Activated CD8-positive, alpha-beta T cell treated with anti-CD3 and anti-CD28 coated beads for 36 hours (primary cell): ENCODE measurements around the gene TEX48. TPM values are rescaled to one million over a fixed set of nuclear protein-coding genes. Genes with fewer than 3 reads are reported as not detected.

Source experiments
- ATAC-seq: fragments of 200-7000 bp; cut with Tn5 transposase; one replicate; pipeline ENCODE4 v1.10.0; 2021; ENCODE audit warnings: mild to moderate bottlenecking, moderate library complexity
- CTCF ChIA-PET: fragments of 350-600 bp; sonication (Branson Sonifier 250); formaldehyde crosslinking; loops from one replicate; lab custom pipeline; 2021; ENCODE audit warnings: antibody characterized with exemption; lab: Charles Lee
- POLR2A ChIA-PET: fragments of 350-600 bp; sonication (Branson Sonifier 250); formaldehyde crosslinking; loops from one replicate; lab custom pipeline; 2021; ENCODE audit warnings: antibody characterized with exemption; lab: Charles Lee
- DNase-seq: peaks from one replicate; pipeline ENCODE4 v3.0.0-alpha.2; 2020
- H3K27ac Mint-ChIP-seq: one replicate; pipeline ENCODE4 v1.8.0; 2021; ENCODE audit warnings: mild to moderate bottlenecking, mixed read lengths
- H3K27me3 Mint-ChIP-seq: one replicate; pipeline ENCODE4 v1.8.0; 2021; ENCODE audit warnings: mixed read lengths
- H3K36me3 Mint-ChIP-seq: one replicate; pipeline ENCODE4 v1.8.0; 2021; ENCODE audit warnings: low read depth, mixed read lengths
- H3K4me1 Mint-ChIP-seq: one replicate; pipeline ENCODE4 v1.8.0; 2021; ENCODE audit warnings: low read depth, mixed read lengths
- H3K4me3 Mint-ChIP-seq: one replicate; pipeline ENCODE4 v1.8.0; 2021; ENCODE audit warnings: mild to moderate bottlenecking, moderate library complexity, mixed read lengths
- H3K9me3 Mint-ChIP-seq: one replicate; pipeline ENCODE4 v1.8.0; 2021; ENCODE audit warnings: mixed read lengths
- CTCF ChIP-seq: fragments of 200-600 bp; IDR thresholded peaks from one replicate; pipeline ENCODE4 v1.8.0; 2022; ENCODE audit warnings: antibody characterized with exemption, mild to moderate bottlenecking
- intact Hi-C: fragments of 100-400 bp; cut with micrococcal nuclease; formaldehyde crosslinking; loops from one replicate; pipeline ENCODE4 v1.10.0; 2022
- total RNA-seq, 2 experiments: library from RNA; stranded (reverse); gene quantifications; one replicate each; pipeline ENCODE4 v1.2.3, GENCODE V29; 2021

TEX48 gene
- total RNA-seq, 2 experiments from 2014 or later, result 0.65 TPM; not detected in 1

DNA sequence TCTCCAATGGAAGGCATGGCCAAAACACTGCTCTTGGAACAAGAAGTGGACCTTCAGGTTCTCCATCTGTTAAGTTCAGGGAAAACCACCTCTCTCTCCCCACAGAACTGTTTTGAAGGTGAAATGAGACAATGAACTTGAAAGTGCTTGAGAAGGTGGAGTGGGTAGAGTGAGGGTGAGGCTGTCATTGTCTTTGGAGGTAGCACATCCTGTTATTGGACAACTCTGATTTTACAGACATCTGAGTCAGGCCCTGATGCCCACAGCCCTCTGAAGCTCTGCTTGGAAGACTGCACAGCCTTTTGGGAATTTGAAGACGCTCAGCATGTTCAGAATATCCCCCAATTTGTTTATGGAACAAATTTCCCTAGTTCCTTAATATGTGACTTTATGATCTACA, 27.6 kb upstream of the TEX48 start:
- Mint-ChIP-seq H3K4me3 (no peak overlapping the region), H3K4me1 (peaks cover 32% of the 10 kb centered on the region), H3K27me3 (no peaks in the 10 kb centered on the region), H3K9me3 (no peaks in the 10 kb centered on the region), H3K36me3 (peaks cover 4% of the 10 kb centered on the region), H3K27ac (no peak overlapping the region)
- intact Hi-C loops, result no loop called here
- DNase-seq (no peak), ATAC-seq (peak; percentile 84)
- TF ChIP-seq CTCF, result no peak
- POLR2A ChIA-PET, result interaction anchor here (5.0 to 6.0 kb wide), 2 partner anchors 8 to 13 kb away, joined by 31 to 42 read pairs; no protein-coding TSS in a partner anchor
- CTCF ChIA-PET, result interaction anchor here (0.8 to 1.1 kb wide), 2 partner anchors 28 to 32 kb away, joined by 3 read pairs; no protein-coding TSS in a partner anchor

DNA sequence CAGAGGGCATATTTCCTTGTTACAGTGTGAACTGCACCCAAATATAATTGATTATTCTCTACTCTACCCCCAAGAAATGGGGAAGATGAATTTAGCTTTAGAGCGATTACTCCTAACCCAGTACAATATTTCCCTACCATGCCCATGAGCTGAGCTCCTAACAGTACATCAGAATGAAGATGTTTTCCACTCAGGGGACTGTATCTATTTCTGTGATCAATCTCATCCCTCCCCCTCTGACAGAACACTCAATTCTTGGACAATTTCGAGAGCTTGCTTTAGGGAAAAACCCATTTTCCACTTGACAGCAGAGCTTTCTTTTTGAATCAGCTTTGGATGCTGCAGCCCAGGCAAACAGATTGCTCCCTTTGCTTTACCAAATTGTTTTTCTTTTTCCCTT, 24.7 kb upstream of the TEX48 start:
- ATAC-seq (peak; percentile 26), DNase-seq (no peak)
- ChIA-PET CTCF (interaction anchor here (0.7 to 3.0 kb wide), 12 partner anchors 7 to 308 kb away, joined by 3 to 11 read pairs (median 5); partner anchors contain the start of gene TEX48), POLR2A (interaction anchor here (1.0 to 6.0 kb wide), 5 partner anchors 10 to 19 kb away, joined by 3 to 42 read pairs (median 5); no protein-coding TSS in a partner anchor)
- peaks cover 34% of the 10 kb centered on the region for H3K4me1 Mint-ChIP-seq
- H3K4me3 Mint-ChIP-seq, result no peak overlapping the region
- H3K36me3 Mint-ChIP-seq, result peaks cover 3% of the 10 kb centered on the region
- H3K27me3 Mint-ChIP-seq, result no peaks in the 10 kb centered on the region
- TF ChIP-seq CTCF, result no peak
- peak overlapping the region; percentile 51 for H3K27ac Mint-ChIP-seq
- no peaks in the 10 kb centered on the region for H3K9me3 Mint-ChIP-seq
- intact Hi-C loops, result no loop called here

DNA sequence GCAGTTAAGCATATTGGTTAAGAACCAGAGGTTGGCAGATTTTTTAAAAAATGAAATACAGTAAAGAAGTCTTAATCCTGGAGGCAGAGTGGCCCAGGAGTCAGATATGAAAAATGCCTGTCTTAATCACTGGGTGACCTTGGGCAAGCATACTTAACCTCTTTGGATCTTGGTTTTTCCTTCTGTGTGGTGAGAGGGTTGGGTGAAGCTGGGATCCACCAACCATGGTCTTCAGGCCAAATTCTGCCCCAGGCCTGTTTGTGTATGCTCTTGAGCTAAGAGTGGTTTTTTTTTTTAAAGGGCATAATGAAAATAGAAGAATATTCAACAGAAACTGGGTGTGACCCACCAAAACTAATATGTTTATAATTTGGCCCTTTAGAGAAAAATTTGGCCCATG, 20.0 kb upstream of the TEX48 start:
- ChIA-PET CTCF (interaction anchor here (1.3 kb wide), 1 partner anchor 21 kb away, joined by 4 read pairs; no protein-coding TSS in a partner anchor), POLR2A (no interaction called here)
- intact Hi-C loops, result no loop called here
- TF ChIP-seq CTCF, result no peak
- no peak for DNase-seq
- Mint-ChIP-seq H3K9me3 (peaks cover 3% of the 10 kb centered on the region), H3K4me3 (no peak overlapping the region), H3K4me1 (peaks cover 45% of the 10 kb centered on the region), H3K36me3 (peaks cover 8% of the 10 kb centered on the region), H3K27me3 (no peaks in the 10 kb centered on the region), H3K27ac (peak overlapping the region; percentile 48)
- no peak for ATAC-seq

DNA sequence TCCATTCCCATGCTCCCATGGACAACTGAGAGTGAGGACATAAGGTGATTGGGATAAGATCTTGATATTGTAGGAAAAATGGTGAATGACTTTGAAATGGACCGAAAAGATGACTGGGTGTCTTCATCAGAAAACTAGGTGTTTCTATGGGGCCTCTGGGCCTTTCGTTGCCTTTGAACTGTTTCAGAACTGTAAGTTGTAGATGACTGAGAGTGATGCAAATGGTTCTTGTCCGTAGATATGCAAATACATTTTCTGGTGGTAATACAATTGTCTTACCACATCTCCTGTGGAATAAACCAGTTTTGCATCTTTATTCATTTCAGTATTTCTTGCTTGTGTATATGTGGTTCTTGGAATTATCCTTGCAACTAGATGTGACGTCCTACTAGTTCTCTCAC, 16.0 kb upstream of the TEX48 start:
- Mint-ChIP-seq H3K4me3 (peak overlapping the region; percentile 63), H3K36me3 (peaks cover 8% of the 10 kb centered on the region), H3K27me3 (no peaks in the 10 kb centered on the region), H3K9me3 (peaks cover 3% of the 10 kb centered on the region), H3K4me1 (peaks cover 70% of the 10 kb centered on the region), H3K27ac (peak overlapping the region; percentile 95)
- ChIA-PET CTCF (interaction anchor here (1.0 to 3.5 kb wide), 9 partner anchors 9 to 222 kb away, joined by 3 to 23 read pairs (median 6); partner anchors contain the start of gene TEX48), POLR2A (interaction anchor here (0.8 to 6.0 kb wide), 10 partner anchors 10 to 308 kb away, joined by 3 to 55 read pairs (median 8); partner anchors contain the start of gene TNFSF8)
- TF ChIP-seq CTCF, result no peak
- DNase-seq, result peak; percentile 70
- peak; percentile 51 for ATAC-seq
- intact Hi-C loops, result loop anchor here (1.0 to 5.0 kb wide), 4 partner anchors 8 to 209 kb away; no protein-coding TSS in a partner anchor
